ENCODE data around the gene PTPRC.

DNA sequence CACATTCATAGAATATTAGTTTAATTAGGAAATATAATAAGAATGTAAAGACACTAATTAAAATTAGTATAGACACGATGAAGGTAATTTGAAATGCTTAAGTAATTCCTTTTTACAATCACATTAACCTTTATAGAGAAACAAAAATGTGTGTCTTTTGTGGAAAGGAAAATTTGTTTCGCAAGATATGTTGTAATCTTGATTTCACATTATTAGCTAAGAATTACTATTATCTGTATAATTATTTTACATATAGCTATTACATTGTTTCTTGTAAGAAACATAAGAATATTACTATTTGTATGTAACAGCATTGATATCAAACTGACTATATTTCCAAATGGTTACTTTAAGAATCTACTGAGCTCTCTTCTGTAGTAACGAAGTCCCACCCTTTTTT, 111.2 kb downstream of the PTPRC start:
- TF ChIP-seq BHLHE40 (IDR thresholded peaks at IDR 0.05; ENCODE audit: borderline replicate concordance) (no peak), SP1 (IDR thresholded peaks at IDR 0.05) (no peak), HDGF (IDR thresholded peaks at IDR 0.05; ENCODE audit: borderline replicate concordance) (no peak), FOXM1 (IDR thresholded peaks at IDR 0.05; ENCODE audit: borderline replicate concordance) (no peak), FOXK2 (IDR thresholded peaks at IDR 0.05) (no peak), TARDBP (IDR thresholded peaks at IDR 0.05) (no peak), ZNF384 (IDR thresholded peaks at IDR 0.05) (no peak), ELF4 (IDR thresholded peaks at IDR 0.05) (no peak), FOXA1 (IDR thresholded peaks at IDR 0.05) (no peak), ARNT (IDR thresholded peaks at IDR 0.05) (no peak)

Measured in HEK293T (cell line).